A549 (cell line): Measurements from ENCODE around the gene MIR17HG. TPM values are rescaled to one million over a fixed set of nuclear protein-coding genes. Genes with fewer than 3 reads are reported as not detected.

ENCODE experiments used
- ATAC-seq, 2 experiments: fragments of 200-7000 bp in 1 of 2; fragments of >200 bp in 1 of 2; cut with Nextera tagmentation in 1 of 2; cut with Tn5 transposase in 1 of 2; 3 replicates each; pipeline versions ENCODE4 v1.8.0 to v1.9.1; 2018 to 2020; ENCODE audit warnings: mild to moderate bottlenecking in 1 of 2, moderate library complexity in 1 of 2
- CTCF ChIA-PET: fragments of 300-600 bp; sonication (Branson Sonifier 250); formaldehyde crosslinking; extraction: SDS; loops from one replicate; lab custom pipeline; 2021; ENCODE audit warnings: antibody characterized with exemption, inconsistent platforms; lab: Yijun Ruan, JAX
- POLR2A ChIA-PET: fragments of 350-600 bp; formaldehyde crosslinking; extraction: SDS; loops from one replicate; lab custom pipeline; 2021; ENCODE audit warnings: antibody characterized with exemption, inconsistent platforms; lab: Yijun Ruan, JAX
- DNase-seq, 2 experiments: peaks; one replicate each; pipeline versions ENCODE4 v3.0.0 to v3.0.0-alpha.2; 2011 to 2016; ENCODE audit warnings: low read depth in 1 of 2, low spot score in 1 of 2
- FAIRE-seq: peaks from 2 replicates; lab custom pipeline; 2011; peaks lifted over from hg19 to GRCh38; lab: Jason Lieb, UNC
- H3K27ac ChIP-seq, 2 experiments: fragments of >200 bp; sonication (Bioruptor Twin); formaldehyde crosslinking; 3 replicates each; pipeline ENCODE4 v1.5.1; 2016 to 2017
- H3K4me1 ChIP-seq: fragments of >200 bp; sonication (Bioruptor Twin); formaldehyde crosslinking; 3 replicates; pipeline ENCODE4 v1.6.1; 2016
- H3K4me2 ChIP-seq: fragments of >200 bp; sonication (Bioruptor Twin); formaldehyde crosslinking; 3 replicates; pipeline ENCODE4 v1.6.1; 2016
- H3K4me3 ChIP-seq: fragments of >200 bp; sonication (Bioruptor Twin); formaldehyde crosslinking; 3 replicates; pipeline ENCODE4 v1.5.1; 2016
- H3K9me3 ChIP-seq: fragments of >200 bp; sonication (Bioruptor Twin); formaldehyde crosslinking; 3 replicates; pipeline ENCODE4 v1.6.1; 2016
- CBX2 ChIP-seq: fragments of 200-600 bp; sonication (generic); IDR thresholded peaks from 2 replicates; pipeline ENCODE4 v1.6.1; 2016; ENCODE audit warnings: low read depth, mild to moderate bottlenecking, borderline replicate concordance
- CEBPB ChIP-seq, 2 experiments: fragments of >200 bp in 1 of 2; sonication (Bioruptor Twin) in 1 of 2; formaldehyde crosslinking in 1 of 2; IDR thresholded peaks; 2 replicates each; pipeline ENCODE4 v1.6.1; 2012 to 2016
- CTCF ChIP-seq: fragments of >200 bp; sonication (Bioruptor Twin); formaldehyde crosslinking; IDR thresholded peaks from 3 replicates; pipeline ENCODE4 v1.5.1; 2016
- E2F6 ChIP-seq: IDR thresholded peaks from 2 replicates; pipeline ENCODE4 v1.6.1; 2012; ENCODE audit warnings: low read depth, borderline replicate concordance
- EHMT2 ChIP-seq: fragments of 200-600 bp; sonication (generic); IDR thresholded peaks from 2 replicates; pipeline ENCODE4 v1.6.1; 2016; ENCODE audit warnings: antibody characterized with exemption, low read depth, mild to moderate bottlenecking, moderate library complexity
- EP300 ChIP-seq, 2 experiments: fragments of >200 bp; sonication (Bioruptor Twin); formaldehyde crosslinking; IDR thresholded peaks; 2 replicates in 1 of 2; 3 replicates in 1 of 2; pipeline ENCODE4 v1.6.1; 2016 to 2017
- HDAC2 ChIP-seq: fragments of 200-600 bp; sonication (generic); IDR thresholded peaks from 2 replicates; pipeline ENCODE4 v1.6.1; 2016
- HEYL ChIP-seq: fragments of 250-450 bp; sonication (Bioruptor Pico); IDR thresholded peaks from 2 replicates; pipeline ENCODE4 v1.8.0; 2021; ENCODE audit warnings: mild to moderate bottlenecking, moderate library complexity
- HMGXB4 ChIP-seq: fragments of 250-450 bp; sonication (Bioruptor Pico); IDR thresholded peaks from 2 replicates; pipeline ENCODE4 v1.5.0; 2021; ENCODE audit warnings: mild to moderate bottlenecking, moderate library complexity, borderline replicate concordance
- JUNB ChIP-seq: fragments of >200 bp; sonication (Bioruptor Twin); formaldehyde crosslinking; IDR thresholded peaks from 2 replicates; pipeline ENCODE4 v1.6.1; 2016
- KDM5A ChIP-seq: fragments of 200-600 bp; sonication (generic); IDR thresholded peaks from 2 replicates; pipeline ENCODE4 v1.6.1; 2016; ENCODE audit warnings: antibody characterized with exemption, mild to moderate bottlenecking
- MAFK ChIP-seq: fragments of 450-650 bp; IDR thresholded peaks from 2 replicates; pipeline ENCODE4 v1.6.1; 2014; ENCODE audit not compliant: partially characterized antibody
- MAX ChIP-seq: IDR thresholded peaks from 2 replicates; pipeline ENCODE4 v1.6.1; 2012
- MYC ChIP-seq: IDR thresholded peaks from 2 replicates; pipeline ENCODE4 v1.6.1; 2012; ENCODE audit warnings: mild to moderate bottlenecking, inconsistent platforms, low read length, improper control_type of control experiment, borderline replicate concordance
- NFE2L2 ChIP-seq: fragments of 150-350 bp; conservative IDR thresholded peaks from 2 replicates; pipeline ENCODE4 v1.6.1; 2014; ENCODE audit warnings: low read length
- NPAS2 ChIP-seq: fragments of 250-450 bp; sonication (Bioruptor Pico); IDR thresholded peaks from 2 replicates; pipeline ENCODE4 v1.8.0; 2022; ENCODE audit warnings: mild to moderate bottlenecking, moderate library complexity, borderline replicate concordance
- PBX3 ChIP-seq: IDR thresholded peaks from 2 replicates; pipeline ENCODE4 v1.6.1; 2012
- PHF8 ChIP-seq: fragments of 200-600 bp; sonication (generic); IDR thresholded peaks from 2 replicates; pipeline ENCODE4 v1.6.1; 2016; ENCODE audit warnings: low read depth, mild to moderate bottlenecking, antibody characterized with exemption, moderate library complexity, borderline replicate concordance
- POLR2A ChIP-seq: IDR thresholded peaks from 2 replicates; pipeline ENCODE4 v1.6.1; 2012; ENCODE audit warnings: mild to moderate bottlenecking, low read length
- SMC3 ChIP-seq: fragments of >200 bp; sonication (Bioruptor Twin); formaldehyde crosslinking; IDR thresholded peaks from 3 replicates; pipeline ENCODE4 v1.6.1; 2018; ENCODE audit warnings: inconsistent platforms
- ZC3H11A ChIP-seq: fragments of 450-650 bp; IDR thresholded peaks from 2 replicates; pipeline ENCODE4 v1.6.1; 2014; ENCODE audit warnings: antibody characterized with exemption, mild to moderate bottlenecking
- ZNF302 ChIP-seq: fragments of 250-450 bp; sonication (Bioruptor Pico); IDR thresholded peaks from 2 replicates; pipeline ENCODE4 v1.9.0; 2021; ENCODE audit warnings: inconsistent platforms, mild to moderate bottlenecking, moderate library complexity
- WGBS: methylation state at CpG from one replicate; pipeline ENCODE4 v1.1.6; 2017; ENCODE audit errors: missing lambda C conversion rate; 5-methylcytosine and 5-hydroxymethylcytosine counted together
- polyA plus RNA-seq, 4 experiments: library from polyadenylated mRNA; depleted of rRNA in 3 of 4; stranded (reverse); fragments of >200 nt; fragmentation: RNase III in 1 of 4; extraction: RNeasy Plus Mini Kit Qiagen cat#74134 plus additional on column Dnase treatment in 1 of 4; gene quantifications; 2 replicates in 3 of 4; 3 replicates in 1 of 4; pipeline ENCODE4 v1.2.3, GENCODE V29; 2011 to 2017

MIR17HG gene
- polyA plus RNA-seq, 2 of the 4 experiments (the other 2 are of a cell fraction): 4.9 to 7.3 TPM

GRCh38 chr13:91323349-91323748 is 24.1 kb upstream of the MIR17HG start:
- DNase-seq: no peak
- CTCF ChIA-PET: no interaction called here
- TF ChIP-seq CBX2: no peak
- no peak for TF ChIP-seq EHMT2
- no peak for TF ChIP-seq MAX
- TF ChIP-seq E2F6: no peak
- no peak for TF ChIP-seq HMGXB4
- TF ChIP-seq CTCF: no peak
- TF ChIP-seq PHF8: no peak
- TF ChIP-seq MAFK: no peak
- TF ChIP-seq PBX3: no peak
- no peak for TF ChIP-seq JUNB
- TF ChIP-seq KDM5A: no peak
- TF ChIP-seq ZC3H11A: no peak
- no peak for TF ChIP-seq MYC
- no peak for TF ChIP-seq ZNF302 (CRISPR knock-in tag)
- TF ChIP-seq EP300 (IDR thresholded peaks at IDR 0.05): no peak

GRCh38 chr13:91326146-91326545 is 21.3 kb upstream of the MIR17HG start:
- ATAC-seq (no peak), DNase-seq (no peak), FAIRE-seq (no peak)
- Histone ChIP-seq H3K27ac (no peak overlapping the region), H3K4me3 (no peak overlapping the region), H3K4me1 (no peaks in the 10 kb centered on the region), H3K9me3 (no peaks in the 10 kb centered on the region), H3K4me2 (no peak overlapping the region)
- no peak for TF ChIP-seq NFE2L2
- TF ChIP-seq NPAS2 (CRISPR knock-in tag): no peak
- no peak for TF ChIP-seq HDAC2
- no peak for TF ChIP-seq CEBPB (IDR thresholded peaks at IDR 0.05)
- TF ChIP-seq POLR2A: no peak
- no peak for TF ChIP-seq SMC3
- no peak for TF ChIP-seq MAX
- no peak for TF ChIP-seq HEYL
- POLR2A ChIA-PET: no interaction called here
- CTCF ChIA-PET: no interaction called here
- 48% methylated on average over 7 of the region's 7 CpGs for WGBS

More at GRCh38 chr13:91323349-91323748, 24.1 kb upstream of the MIR17HG start:
- no peak overlapping the region for H3K4me2 ChIP-seq
- whole genome bisulfite sequencing: 31% methylated on average over 3 of the region's 3 CpGs
- POLR2A ChIA-PET: no interaction called here
- no peak for ATAC-seq
- no peaks in the 10 kb centered on the region for H3K9me3 ChIP-seq
- no peaks in the 10 kb centered on the region for H3K4me1 ChIP-seq
- no peak overlapping the region for H3K27ac ChIP-seq
- H3K4me3 ChIP-seq: no peak overlapping the region
- FAIRE-seq: no peak
